ENCODE data around the gene PARVB.

DNA sequence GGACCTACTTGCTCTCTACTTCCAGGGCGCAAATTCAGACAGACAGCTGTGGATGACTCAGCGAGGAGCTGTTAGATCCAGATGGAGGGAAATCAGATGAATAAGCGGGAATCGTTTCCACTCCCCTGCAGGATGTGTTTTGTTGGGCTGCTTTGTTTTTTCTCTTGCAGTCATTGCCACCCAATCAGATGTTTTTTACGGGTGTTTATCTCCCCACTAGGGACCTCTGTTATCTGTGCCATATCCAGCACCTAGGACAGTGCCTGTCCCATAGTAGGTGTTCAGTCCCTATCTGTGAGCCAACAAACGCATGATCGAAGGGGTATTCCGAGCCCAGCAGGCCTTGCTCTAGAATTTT lies 105.5 kb downstream of the PARVB start:
- TF ChIP-seq, protein P1, sequence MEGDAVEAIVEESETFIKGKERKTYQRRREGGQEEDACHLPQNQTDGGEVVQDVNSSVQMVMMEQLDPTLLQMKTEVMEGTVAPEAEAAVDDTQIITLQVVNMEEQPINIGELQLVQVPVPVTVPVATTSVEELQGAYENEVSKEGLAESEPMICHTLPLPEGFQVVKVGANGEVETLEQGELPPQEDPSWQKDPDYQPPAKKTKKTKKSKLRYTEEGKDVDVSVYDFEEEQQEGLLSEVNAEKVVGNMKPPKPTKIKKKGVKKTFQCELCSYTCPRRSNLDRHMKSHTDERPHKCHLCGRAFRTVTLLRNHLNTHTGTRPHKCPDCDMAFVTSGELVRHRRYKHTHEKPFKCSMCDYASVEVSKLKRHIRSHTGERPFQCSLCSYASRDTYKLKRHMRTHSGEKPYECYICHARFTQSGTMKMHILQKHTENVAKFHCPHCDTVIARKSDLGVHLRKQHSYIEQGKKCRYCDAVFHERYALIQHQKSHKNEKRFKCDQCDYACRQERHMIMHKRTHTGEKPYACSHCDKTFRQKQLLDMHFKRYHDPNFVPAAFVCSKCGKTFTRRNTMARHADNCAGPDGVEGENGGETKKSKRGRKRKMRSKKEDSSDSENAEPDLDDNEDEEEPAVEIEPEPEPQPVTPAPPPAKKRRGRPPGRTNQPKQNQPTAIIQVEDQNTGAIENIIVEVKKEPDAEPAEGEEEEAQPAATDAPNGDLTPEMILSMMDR (conservative IDR thresholded peaks at IDR 0.05; ENCODE audit: low read depth, low read length) = no peak
- no peak for TF ChIP-seq EZH2 (IDR thresholded peaks at IDR 0.05; ENCODE audit: low read length, unreplicated experiment)
- TF ChIP-seq EZH2phosphoT487 (IDR thresholded peaks at IDR 0.05; ENCODE audit: borderline replicate concordance, low read length) = no peak

Measured in PC-3 (cell line).